ENCODE results near the gene TYW1B.
"Not testable (repeated sequence)": the region's sequence is repeated elsewhere in the genome, so short reads cannot be mapped to it uniquely, and the experiment has no call there.

GRCh38 chr7:72621761-72622187, 206.2 kb downstream of the TYW1B start:
- TF ChIP-seq PKNOX1, SUZ12, FOXA1, NFRKB, FOXK2, SP1, ELF4 (IDR thresholded peaks at IDR 0.05): not testable (repeated sequence)

Data from HEK293T (cell line).